Measurements from ENCODE around the gene CXCR6. TPM values are rescaled to one million over a fixed set of nuclear protein-coding genes. Genes with fewer than 3 reads are reported as not detected.

CXCR6 gene
- polyA plus RNA-seq, 2 of the 4 experiments (the other 2 are of a cell fraction) = not detected

GRCh38 chr3:45979378-45979777, 36.1 kb downstream of the CXCR6 start:
- Histone ChIP-seq H3K4me3 (no peak overlapping the region), H3K4me1 (no peaks in the 10 kb centered on the region), H3K9me3 (no peaks in the 10 kb centered on the region), H3K4me2 (no peak overlapping the region), H3K27ac (no peak overlapping the region)
- 96% methylated on average over 4 of the region's 4 CpGs for WGBS (ENCODE audit: missing lambda C conversion rate)
- DNase-seq (ENCODE audit: low read depth in 1 of 2, low spot score in 1 of 2) (no peak), ATAC-seq (no peak), FAIRE-seq (no peak)
- ChIA-PET POLR2A (no interaction called here), CTCF (interaction anchor here (1.2 kb wide), 1 partner anchor 11 kb away, joined by 5 read pairs; no protein-coding TSS in a partner anchor)
- no peak for TF ChIP-seq GATA3 (IDR thresholded peaks at IDR 0.05; ENCODE audit: borderline replicate concordance)
- TF ChIP-seq CBX2 (IDR thresholded peaks at IDR 0.05; ENCODE audit: borderline replicate concordance, low read depth) = no peak
- TF ChIP-seq RARB (CRISPR knock-in tag; IDR thresholded peaks at IDR 0.05) = no peak
- TF ChIP-seq RFX5 (IDR thresholded peaks at IDR 0.05) = no peak
- TF ChIP-seq RCOR1 (IDR thresholded peaks at IDR 0.05; ENCODE audit: low read depth, low read length) = no peak
- no peak for TF ChIP-seq ELK1 (IDR thresholded peaks at IDR 0.05; ENCODE audit: low read depth, low read length)
- TF ChIP-seq ATOH8 (CRISPR knock-in tag; IDR thresholded peaks at IDR 0.05; ENCODE audit: low read depth) = no peak
- TF ChIP-seq NFE2L2 (conservative IDR thresholded peaks at IDR 0.05; ENCODE audit: low read length) = no peak
- no peak for TF ChIP-seq HEYL (CRISPR knock-in tag; IDR thresholded peaks at IDR 0.05)
- TF ChIP-seq RAD21 (conservative IDR thresholded peaks at IDR 0.05 in 1 of 2, IDR thresholded peaks at IDR 0.05 in 1 of 2) = no peak
- no peak for TF ChIP-seq CBX8 (IDR thresholded peaks at IDR 0.05)

GRCh38 chr3:45980229-45980813, 37.1 kb downstream of the CXCR6 start:
- Histone ChIP-seq H3K9me3 (no peaks in the 10 kb centered on the region), H3K27ac (no peak overlapping the region), H3K4me1 (peaks cover 2% of the 10 kb centered on the region), H3K4me2 (no peak overlapping the region), H3K4me3 (no peak overlapping the region)
- no peak for FAIRE-seq
- ChIA-PET POLR2A (no interaction called here), CTCF (interaction anchor here (0.7 to 1.4 kb wide), 3 partner anchors 10 to 228 kb away, joined by 3 to 5 read pairs (median 3); partner anchors contain the start of gene CCR1)
- no peak for TF ChIP-seq EHF (CRISPR knock-in tag; IDR thresholded peaks at IDR 0.05)
- DNase-seq (ENCODE audit: low read depth in 1 of 2, low spot score in 1 of 2) = no peak
- ATAC-seq = no peak
- WGBS (ENCODE audit: missing lambda C conversion rate) = 88% methylated on average over 7 of the region's 7 CpGs

GRCh38 chr3:45980819-45981218, 37.6 kb downstream of the CXCR6 start:
- WGBS (ENCODE audit: missing lambda C conversion rate) = 91% methylated on average over 2 of the region's 2 CpGs
- peaks cover 7% of the 10 kb centered on the region for H3K4me1 ChIP-seq
- no peak overlapping the region for H3K27ac ChIP-seq
- DNase-seq (ENCODE audit: low read depth in 1 of 2, low spot score in 1 of 2) (no peak), FAIRE-seq (no peak), ATAC-seq (no peak)
- ChIA-PET POLR2A (no interaction called here), CTCF (interaction anchor here (0.7 to 1.4 kb wide), 2 partner anchors 44 to 228 kb away, joined by 3 read pairs; partner anchors contain the start of gene CCR1)
- H3K4me3 ChIP-seq = no peak overlapping the region
- no peaks in the 10 kb centered on the region for H3K9me3 ChIP-seq
- TF ChIP-seq TFCP2L1 (CRISPR knock-in tag; IDR thresholded peaks at IDR 0.05) (no peak), JUNB (IDR thresholded peaks at IDR 0.05) (no peak), ZNF302 (CRISPR knock-in tag; IDR thresholded peaks at IDR 0.05) (no peak), FOXS1 (CRISPR knock-in tag; IDR thresholded peaks at IDR 0.05) (no peak), HOXB13 (CRISPR knock-in tag; IDR thresholded peaks at IDR 0.05; ENCODE audit: low read depth) (no peak), BCL3 (IDR thresholded peaks at IDR 0.05) (no peak), FOSB (CRISPR knock-in tag; IDR thresholded peaks at IDR 0.05) (no peak)
- no peak overlapping the region for H3K4me2 ChIP-seq
